BE2C (cell line): ENCODE data around the gene LRMDA.

Experiments used
- DNase-seq: peaks from one replicate; pipeline ENCODE4 v3.0.0-alpha.2; 2020
- H3K27me3 ChIP-seq: fragments of 250-450 bp; sonication (Bioruptor Pico); 2 replicates; pipeline ENCODE4 v1.5.1; 2020; ENCODE audit warnings: mild to moderate bottlenecking
- H3K36me3 ChIP-seq: fragments of 250-450 bp; sonication (Bioruptor Pico); 2 replicates; pipeline ENCODE4 v1.5.1; 2020; ENCODE audit warnings: mild to moderate bottlenecking
- H3K4me1 ChIP-seq: fragments of 250-450 bp; sonication (Bioruptor Pico); 2 replicates; pipeline ENCODE4 v1.5.1; 2020
- H3K4me3 ChIP-seq: 2 replicates; pipeline ENCODE4 v1.5.1; 2011; ENCODE audit warnings: low read depth, low read length
- H3K9me3 ChIP-seq: fragments of 250-450 bp; sonication (Bioruptor Pico); 2 replicates; pipeline ENCODE4 v1.5.1; 2020
- TF ChIP-seq, protein P1 (sequence below): IDR thresholded peaks from 2 replicates; pipeline ENCODE4 v1.5.1; 2012; ENCODE audit warnings: mild to moderate bottlenecking, low read depth, low read length

The LRMDA gene

GRCh38 chr10:75408509-75408875 is 22.9 kb upstream of the LRMDA start:
- Histone ChIP-seq H3K27me3 (peaks cover 42% of the 10 kb centered on the region), H3K36me3 (no peaks in the 10 kb centered on the region), H3K4me1 (no peaks in the 10 kb centered on the region; the same call in 1 of the 2 replicates), H3K9me3 (no peaks in the 10 kb centered on the region), H3K4me3 (peak overlapping the region; percentile 76)
- TF ChIP-seq, protein P1, sequence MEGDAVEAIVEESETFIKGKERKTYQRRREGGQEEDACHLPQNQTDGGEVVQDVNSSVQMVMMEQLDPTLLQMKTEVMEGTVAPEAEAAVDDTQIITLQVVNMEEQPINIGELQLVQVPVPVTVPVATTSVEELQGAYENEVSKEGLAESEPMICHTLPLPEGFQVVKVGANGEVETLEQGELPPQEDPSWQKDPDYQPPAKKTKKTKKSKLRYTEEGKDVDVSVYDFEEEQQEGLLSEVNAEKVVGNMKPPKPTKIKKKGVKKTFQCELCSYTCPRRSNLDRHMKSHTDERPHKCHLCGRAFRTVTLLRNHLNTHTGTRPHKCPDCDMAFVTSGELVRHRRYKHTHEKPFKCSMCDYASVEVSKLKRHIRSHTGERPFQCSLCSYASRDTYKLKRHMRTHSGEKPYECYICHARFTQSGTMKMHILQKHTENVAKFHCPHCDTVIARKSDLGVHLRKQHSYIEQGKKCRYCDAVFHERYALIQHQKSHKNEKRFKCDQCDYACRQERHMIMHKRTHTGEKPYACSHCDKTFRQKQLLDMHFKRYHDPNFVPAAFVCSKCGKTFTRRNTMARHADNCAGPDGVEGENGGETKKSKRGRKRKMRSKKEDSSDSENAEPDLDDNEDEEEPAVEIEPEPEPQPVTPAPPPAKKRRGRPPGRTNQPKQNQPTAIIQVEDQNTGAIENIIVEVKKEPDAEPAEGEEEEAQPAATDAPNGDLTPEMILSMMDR: no peak
- no peak for DNase-seq

- peaks cover 35% of the 10 kb centered on the region for H3K27me3 ChIP-seq
These were observed 22.2 kb upstream of the LRMDA start for GRCh38 chr10:75408911-75409885.

DNA sequence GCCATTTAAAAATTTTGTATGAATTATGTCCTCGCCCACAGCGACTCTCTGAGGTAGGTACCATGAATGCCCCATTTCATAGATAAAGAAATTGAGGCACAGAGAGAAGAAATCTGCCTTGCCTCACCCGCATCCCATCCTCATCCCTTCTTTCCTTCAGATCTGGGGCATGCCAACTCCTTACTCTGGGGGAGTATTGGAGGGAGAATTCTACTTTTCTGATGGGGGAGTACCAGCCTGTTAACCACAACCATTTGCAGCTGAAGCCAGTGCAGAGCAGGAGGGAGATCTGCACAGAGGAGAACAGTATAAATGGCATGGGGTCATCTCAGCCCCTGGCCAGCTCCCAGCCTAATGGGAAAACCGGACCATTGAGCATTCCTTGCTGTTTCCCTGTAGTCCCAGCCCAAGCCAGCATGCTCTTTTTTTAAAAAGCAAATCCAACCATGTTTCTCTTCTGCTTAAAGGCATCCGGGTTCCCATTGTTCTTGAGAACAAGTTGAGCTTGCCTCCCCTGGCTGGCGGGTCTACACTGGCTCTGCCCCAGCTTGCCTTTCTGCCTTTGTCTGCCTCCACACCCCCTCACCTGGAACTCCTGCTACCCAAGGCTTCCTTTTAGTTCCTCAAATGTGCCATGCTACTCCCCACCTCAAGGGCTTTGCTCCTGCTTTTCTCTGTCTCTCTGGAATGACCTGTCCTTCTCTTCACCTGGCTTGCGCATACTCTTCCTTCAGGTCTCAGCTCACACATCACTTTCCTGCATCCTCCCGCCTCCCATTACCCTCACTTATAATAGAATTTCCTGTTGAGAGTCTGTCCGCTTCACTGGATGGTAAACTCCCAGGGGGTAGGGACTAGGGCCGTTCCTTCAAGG is 21.1 kb upstream of the LRMDA start:
- H3K4me3 ChIP-seq: no peak overlapping the region
- TF ChIP-seq, protein P1: no peak
- H3K4me1 ChIP-seq: no peaks in the 10 kb centered on the region
- H3K36me3 ChIP-seq: no peaks in the 10 kb centered on the region
- DNase-seq: no peak
- peaks cover 23% of the 10 kb centered on the region for H3K27me3 ChIP-seq
- H3K9me3 ChIP-seq: no peaks in the 10 kb centered on the region

More at GRCh38 chr10:75408911-75409885, 22.2 kb upstream of the LRMDA start:
- DNase-seq: peak; percentile 56
- TF ChIP-seq, protein P1: no peak
- Histone ChIP-seq H3K4me3 (peak overlapping the region; percentile 76), H3K4me1 (no peaks in the 10 kb centered on the region; the same call in 1 of the 2 replicates), H3K9me3 (no peaks in the 10 kb centered on the region), H3K36me3 (no peaks in the 10 kb centered on the region)

DNA sequence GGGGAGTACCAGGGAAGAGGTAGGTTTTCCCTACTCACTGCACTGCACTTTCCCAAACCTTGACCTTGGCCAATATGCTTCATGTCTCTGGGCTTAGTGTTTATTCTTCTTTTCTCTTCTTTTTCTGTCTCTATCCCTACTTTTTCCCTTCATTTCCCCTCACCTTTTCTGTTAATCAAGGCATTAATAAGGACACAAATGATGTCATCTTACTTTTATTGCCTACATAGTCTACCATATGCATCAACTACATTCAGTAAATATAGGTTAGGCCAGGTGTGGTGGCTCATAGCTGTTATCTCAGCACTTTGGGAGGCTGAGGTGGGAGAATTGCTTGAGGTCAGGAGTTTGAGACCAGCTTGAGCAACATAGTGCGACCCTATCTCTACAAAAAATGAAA is 16.9 kb upstream of the LRMDA start:
- DNase-seq: no peak

GRCh38 chr10:75417522-75417927 is 13.9 kb upstream of the LRMDA start:
- Histone ChIP-seq H3K27me3 (no peaks in the 10 kb centered on the region), H3K36me3 (no peaks in the 10 kb centered on the region), H3K4me1 (no peaks in the 10 kb centered on the region), H3K9me3 (no peaks in the 10 kb centered on the region), H3K4me3 (no peak overlapping the region)
- TF ChIP-seq, protein P1: no peak
- DNase-seq: no peak

More for the DNA sequence above, 16.9 kb upstream of the LRMDA start:
- no peak overlapping the region for H3K4me3 ChIP-seq
- peaks cover 3% of the 10 kb centered on the region; the same call in 1 of the 2 replicates for H3K27me3 ChIP-seq
- H3K9me3 ChIP-seq: no peaks in the 10 kb centered on the region
- no peaks in the 10 kb centered on the region for H3K36me3 ChIP-seq
- H3K4me1 ChIP-seq: no peaks in the 10 kb centered on the region
- TF ChIP-seq, protein P1: no peak
